Peyer's patch (tissue), 4 donors: ENCODE data around the gene SIRPG. TPM values are rescaled to one million over a fixed set of nuclear protein-coding genes. Genes with fewer than 3 reads are reported as not detected.

ENCODE experiments used
- DNase-seq, 3 donors: peaks; one replicate each; pipeline ENCODE4 v3.0.0-alpha.2; 2017 to 2019
- H3K27ac ChIP-seq, 4 donors: fragments of 200-600 bp; sonication (generic); one replicate each; pipeline ENCODE4 v1.5.1; 2016 to 2019
- H3K27me3 ChIP-seq, 2 donors: fragments of 200-600 bp; sonication (generic); one replicate each; pipeline ENCODE4 v1.5.1; 2019
- H3K36me3 ChIP-seq, 3 donors: fragments of 200-600 bp; sonication (generic); one replicate each; pipeline ENCODE4 v1.5.1; 2016 to 2019
- H3K4me1 ChIP-seq, 4 donors: fragments of 200-600 bp; sonication (generic); one replicate each; pipeline ENCODE4 v1.5.1; 2016 to 2019
- H3K4me3 ChIP-seq, 4 donors: fragments of 200-600 bp; sonication (generic); 1 replicate in 3 of 4; 2 replicates in 1 of 4; pipeline ENCODE4 v1.5.1; 2016 to 2019; ENCODE audit warnings: mild to moderate bottlenecking in 1 of 4
- H3K9me3 ChIP-seq, 4 donors: fragments of 200-600 bp; sonication (generic); one replicate each; pipeline ENCODE4 v1.5.1; 2016 to 2019; ENCODE audit warnings: mild to moderate bottlenecking in 1 of 4
- CTCF ChIP-seq, 6 experiments: fragments of 450-650 bp in 4 of 6; fragments of 200-600 bp in 2 of 6; sonication (generic) in 1 of 6; IDR thresholded peaks; one replicate each; pipeline ENCODE4 v1.5.1; 2017 to 2019; ENCODE audit warnings: antibody characterized with exemption in 6 of 6, mild to moderate bottlenecking in 3 of 6, moderate library complexity in 1 of 6
- POLR2A ChIP-seq, 2 donors: fragments of 450-650 bp; IDR thresholded peaks; one replicate each; pipeline ENCODE4 v1.5.1; 2017; ENCODE audit warnings: antibody characterized with exemption in 2 of 2, mild to moderate bottlenecking in 2 of 2, moderate library complexity in 2 of 2
- total RNA-seq, 4 donors: library from RNA; depleted of rRNA; stranded (reverse); fragments of >200 nt; gene quantifications; one replicate each; pipeline ENCODE4 v1.1.0, GENCODE V29; 2016

Gene SIRPG
- total RNA-seq, 4 donors from 2014 or later: 1.8 to 5.8 (median 3.6) TPM

GRCh38 chr20:1628621-1629020, 29.0 kb downstream of the SIRPG start:
- TF ChIP-seq POLR2A (IDR thresholded peaks at IDR 0.05): no peak

GRCh38 chr20:1627200-1627550, 30.4 kb downstream of the SIRPG start:
- TF ChIP-seq POLR2A (IDR thresholded peaks at IDR 0.05) (no peak), CTCF (IDR thresholded peaks at IDR 0.05) (no peak)
- Histone ChIP-seq H3K36me3 (no peaks in the 10 kb centered on the region), H3K27ac (no peak overlapping the region), H3K9me3 (no peaks in the 10 kb centered on the region), H3K4me1 (peaks cover 0 to 11% (median 4%) of the 10 kb centered on the region in 4 donors), H3K4me3 (no peak overlapping the region), H3K27me3 (no peaks in the 10 kb centered on the region)
- no peak for DNase-seq

More at GRCh38 chr20:1628621-1629020, 29.0 kb downstream of the SIRPG start:
- no peaks in the 10 kb centered on the region for H3K9me3 ChIP-seq
- DNase-seq: no peak
- no peak overlapping the region for H3K4me3 ChIP-seq
- no peak overlapping the region for H3K27ac ChIP-seq
- no peaks in the 10 kb centered on the region for H3K36me3 ChIP-seq
- no peaks in the 10 kb centered on the region for H3K4me1 ChIP-seq
- H3K27me3 ChIP-seq: no peaks in the 10 kb centered on the region

GRCh38 chr20:1626528-1627199, 30.9 kb downstream of the SIRPG start:
- Histone ChIP-seq H3K9me3 (no peaks in the 10 kb centered on the region), H3K4me1 (peaks cover 0 to 11% (median 4%) of the 10 kb centered on the region in 4 donors), H3K27me3 (no peaks in the 10 kb centered on the region), H3K27ac (no peak overlapping the region), H3K36me3 (no peaks in the 10 kb centered on the region), H3K4me3 (no peak overlapping the region)
- TF ChIP-seq POLR2A (IDR thresholded peaks at IDR 0.05): no peak
- TF ChIP-seq CTCF (IDR thresholded peaks at IDR 0.05): no peak
- DNase-seq: no peak

GRCh38 chr20:1625083-1625690, 32.4 kb downstream of the SIRPG start:
- TF ChIP-seq POLR2A (IDR thresholded peaks at IDR 0.05) (no peak), CTCF (IDR thresholded peaks at IDR 0.05) (no peak)
- no peak overlapping the region for H3K4me3 ChIP-seq
- DNase-seq: no peak

GRCh38 chr20:1623501-1624205, 33.9 kb downstream of the SIRPG start:
- Histone ChIP-seq H3K36me3 (no peaks in the 10 kb centered on the region), H3K9me3 (no peaks in the 10 kb centered on the region), H3K4me3 (no peak overlapping the region), H3K27me3 (no peaks in the 10 kb centered on the region), H3K27ac (peak overlapping the region in 1 of 4 donors; percentile 59), H3K4me1 (peaks cover 0 to 22% (median 10%) of the 10 kb centered on the region in 4 donors)
- DNase-seq: no peak
- TF ChIP-seq CTCF (IDR thresholded peaks at IDR 0.05): no peak
- TF ChIP-seq POLR2A (IDR thresholded peaks at IDR 0.05): no peak

More at GRCh38 chr20:1625083-1625690, 32.4 kb downstream of the SIRPG start:
- H3K36me3 ChIP-seq: no peaks in the 10 kb centered on the region
- peaks cover 0 to 16% (median 7%) of the 10 kb centered on the region in 4 donors for H3K4me1 ChIP-seq
- H3K27me3 ChIP-seq: no peaks in the 10 kb centered on the region
- no peak overlapping the region for H3K27ac ChIP-seq
- H3K9me3 ChIP-seq: no peaks in the 10 kb centered on the region

- Histone ChIP-seq H3K27ac (peak overlapping the region in 2 of 4 donors; percentile 2 to 59), H3K27me3 (no peaks in the 10 kb centered on the region), H3K9me3 (no peaks in the 10 kb centered on the region), H3K4me3 (no peak overlapping the region), H3K4me1 (peaks cover 0 to 22% (median 10%) of the 10 kb centered on the region in 4 donors), H3K36me3 (no peaks in the 10 kb centered on the region)
- no peak for DNase-seq
- no peak for TF ChIP-seq POLR2A (IDR thresholded peaks at IDR 0.05)
- TF ChIP-seq CTCF (IDR thresholded peaks at IDR 0.05): no peak
Observed at GRCh38 chr20:1622450-1622849, 35.1 kb downstream of the SIRPG start.
